Endometrium (tissue), 2 donors: ENCODE data around the gene ZNF8.
"Not testable (repeated sequence)": the region's sequence is repeated elsewhere in the genome, so short reads cannot be mapped to it uniquely, and the experiment has no call there.

ENCODE experiments used
- FAIRE-seq: peaks from 2 replicates; lab custom pipeline; 2012; peaks lifted over from hg19 to GRCh38; lab: Jason Lieb, UNC
- donor health status: control.
- donor health status: control.

Gene ZNF8

DNA sequence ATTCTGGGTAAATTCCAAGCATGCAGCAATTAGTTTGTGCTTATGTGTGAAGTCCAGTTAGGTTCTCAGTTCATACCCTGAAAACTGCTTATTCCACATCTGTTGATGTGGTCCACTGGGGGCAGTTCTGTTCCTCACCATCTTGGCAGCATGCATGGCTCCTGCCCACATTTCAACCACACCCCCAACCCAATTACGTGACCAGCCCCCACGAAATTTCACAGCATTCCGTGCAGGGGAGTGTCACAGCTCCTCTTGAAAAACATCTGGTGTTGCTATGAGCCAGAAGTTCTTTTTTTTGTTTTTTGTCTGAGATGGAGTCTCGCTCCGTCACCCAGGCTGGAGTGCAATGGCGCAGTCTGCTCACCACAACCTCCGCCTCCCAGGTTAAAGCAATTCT is 17.3 kb downstream of the ZNF8 start:
- FAIRE-seq = no peak

DNA sequence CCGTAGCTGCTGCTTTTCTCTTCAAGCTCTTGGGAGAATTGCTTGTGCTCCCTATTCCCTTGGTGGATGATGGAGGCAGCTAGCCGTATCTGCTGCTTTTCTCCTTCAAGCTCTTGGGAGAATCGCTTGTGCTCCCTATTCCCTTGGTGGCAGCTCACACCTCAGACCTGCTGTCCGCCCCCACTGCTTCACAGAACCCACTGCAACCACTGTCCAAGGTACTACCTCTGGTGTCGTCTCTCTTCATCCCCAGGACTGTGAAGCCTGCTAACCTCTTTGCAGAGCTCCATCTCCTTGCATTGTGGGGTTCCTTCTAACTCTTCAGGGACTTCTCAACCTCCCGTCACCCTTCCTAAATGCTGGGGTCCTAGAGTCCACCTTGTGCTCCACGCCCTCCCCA is 21.9 kb downstream of the ZNF8 start:
- FAIRE-seq = no peak

DNA sequence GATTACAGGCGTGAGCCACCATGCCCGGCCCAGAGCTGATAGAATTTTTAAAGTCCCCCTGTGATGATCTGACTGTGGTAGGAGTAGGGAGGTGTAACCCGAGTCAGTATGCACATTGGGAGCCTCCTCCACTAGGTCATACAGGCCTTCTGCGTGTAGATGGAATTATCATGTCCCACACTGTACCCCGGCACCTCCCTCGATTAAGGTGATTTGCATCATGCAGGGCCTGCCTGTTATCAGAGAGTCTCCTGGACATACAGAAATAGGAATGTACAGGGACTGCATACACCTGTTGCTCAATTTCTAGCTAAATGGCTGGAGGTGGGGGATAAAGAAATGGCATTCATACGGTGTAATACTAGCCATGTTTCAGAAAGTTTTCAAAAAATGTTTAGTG is 25.5 kb downstream of the ZNF8 start:
- FAIRE-seq = no peak

DNA sequence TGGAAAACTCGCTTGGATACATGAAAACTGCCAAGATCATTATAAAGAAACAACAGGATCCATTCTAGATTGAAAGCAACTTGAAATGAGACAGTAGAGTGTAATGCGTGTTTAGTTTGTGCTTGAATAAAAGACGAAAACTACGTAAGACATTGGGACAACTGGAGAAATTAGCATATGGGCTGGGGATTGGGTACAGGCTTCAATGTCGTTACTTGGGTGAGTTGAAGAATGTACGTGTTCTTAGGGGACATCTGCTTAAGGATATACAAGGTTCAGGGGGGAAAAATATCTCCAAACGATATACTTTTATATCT is 26.0 kb downstream of the ZNF8 start:
- FAIRE-seq = no peak

DNA sequence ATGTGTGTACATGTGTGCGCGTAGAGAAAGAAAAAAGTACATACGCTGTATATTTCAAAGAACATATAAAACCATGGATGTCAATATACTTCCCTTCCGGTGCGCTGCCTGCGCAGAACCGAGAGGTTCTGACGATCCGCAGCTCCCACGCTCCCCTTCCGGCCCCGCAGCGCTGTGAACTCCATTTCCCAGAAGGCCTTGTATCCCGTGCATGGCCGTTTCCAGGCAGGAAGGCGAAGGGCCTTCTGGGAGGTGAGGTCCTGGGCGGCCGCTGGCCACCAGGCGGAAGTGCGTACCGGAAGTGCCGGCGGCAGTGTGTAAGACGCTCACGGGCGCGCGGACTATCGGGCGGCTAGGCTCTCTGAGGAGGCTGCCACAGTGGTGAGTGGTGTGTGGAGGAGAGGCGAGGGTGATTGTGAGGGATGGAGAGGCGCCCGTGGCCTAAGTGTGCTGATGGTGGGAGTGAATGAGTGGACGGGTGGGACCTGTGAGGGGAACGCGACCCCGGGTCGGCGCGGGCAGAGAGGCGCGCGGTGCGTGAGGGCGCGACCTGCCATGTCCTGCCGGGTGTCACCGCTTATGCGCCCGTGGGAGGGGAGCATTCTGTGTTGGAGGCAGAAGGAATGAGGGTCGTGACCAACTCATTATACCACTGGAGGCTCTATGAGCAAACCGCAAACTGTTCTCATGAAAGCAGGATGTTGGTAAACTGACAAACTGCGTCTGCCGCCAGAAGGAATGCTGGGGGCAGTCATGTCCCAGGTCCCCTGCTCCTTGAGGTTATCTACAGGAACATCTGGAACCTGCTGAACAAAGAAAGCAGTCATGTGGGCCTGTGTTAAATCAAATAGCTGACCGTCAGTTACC is 26.5 kb downstream of the ZNF8 start, which contains the start of gene ERVK3-1:
ERVK3-1 (plus strand) TSS at position 313 of the 867 bp plus-strand sequence. CDS start 6,792 bp downstream, outside the sequence.
- peak; percentile 96 for FAIRE-seq

DNA sequence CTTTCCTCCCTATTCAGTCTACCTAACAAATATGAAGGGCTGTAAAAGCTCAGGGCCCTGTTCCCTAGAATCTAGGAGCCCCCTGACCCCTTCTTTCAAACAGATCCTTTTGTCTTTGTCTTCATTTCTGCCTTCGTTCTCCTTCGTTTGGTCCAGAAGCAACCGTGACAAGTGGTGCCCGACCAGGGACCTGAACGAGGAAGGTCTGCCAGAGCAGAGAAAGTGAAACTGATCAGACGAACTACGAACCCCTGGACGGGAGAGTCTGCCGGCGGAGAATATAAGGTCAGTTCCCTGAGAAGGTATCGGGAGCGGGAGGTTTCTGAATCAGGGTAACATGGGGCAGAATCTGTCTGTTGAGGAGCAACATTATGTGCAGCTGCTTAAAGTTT is 27.2 kb downstream of the ZNF8 start:
- no peak for FAIRE-seq

DNA sequence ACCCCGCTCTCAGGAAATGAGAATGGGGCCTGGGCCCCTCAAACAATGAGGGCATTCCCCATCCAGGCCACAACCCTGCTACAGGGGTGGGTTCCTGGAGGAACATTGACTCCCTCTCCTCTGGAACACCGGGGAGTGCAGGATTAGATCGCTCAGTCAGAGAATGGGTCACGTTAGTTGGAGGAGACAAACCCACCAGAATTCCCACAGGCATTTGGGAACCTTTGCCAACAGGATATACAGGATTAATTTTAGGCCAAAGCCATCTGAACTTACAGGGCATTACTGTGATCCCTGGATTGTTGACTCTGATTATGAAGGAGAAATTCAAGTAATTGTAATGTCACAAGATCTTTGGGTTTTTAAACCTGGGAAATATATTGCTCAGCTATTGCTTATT is 29.0 kb downstream of the ZNF8 start:
- FAIRE-seq = no peak

DNA sequence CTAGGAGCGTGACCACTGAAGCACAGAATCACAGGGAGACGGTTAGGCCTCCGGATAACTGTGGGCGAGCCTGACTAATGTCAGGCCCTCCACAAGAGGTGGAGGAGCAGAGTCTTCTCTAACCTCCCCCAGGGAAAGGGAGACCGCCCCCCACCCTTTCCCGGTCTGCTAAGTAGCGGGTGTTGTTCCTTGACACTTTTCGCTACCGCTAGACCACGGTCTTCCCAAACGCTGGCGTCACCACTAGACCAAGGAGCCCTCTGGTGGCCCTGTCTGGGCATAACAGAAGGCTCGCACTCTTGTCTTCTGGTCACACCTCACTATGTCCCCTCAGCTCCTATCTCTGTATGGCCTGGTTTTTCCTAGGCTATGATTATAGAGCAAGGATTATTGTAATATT is 31.9 kb downstream of the ZNF8 start:
- FAIRE-seq = not testable (repeated sequence)

DNA sequence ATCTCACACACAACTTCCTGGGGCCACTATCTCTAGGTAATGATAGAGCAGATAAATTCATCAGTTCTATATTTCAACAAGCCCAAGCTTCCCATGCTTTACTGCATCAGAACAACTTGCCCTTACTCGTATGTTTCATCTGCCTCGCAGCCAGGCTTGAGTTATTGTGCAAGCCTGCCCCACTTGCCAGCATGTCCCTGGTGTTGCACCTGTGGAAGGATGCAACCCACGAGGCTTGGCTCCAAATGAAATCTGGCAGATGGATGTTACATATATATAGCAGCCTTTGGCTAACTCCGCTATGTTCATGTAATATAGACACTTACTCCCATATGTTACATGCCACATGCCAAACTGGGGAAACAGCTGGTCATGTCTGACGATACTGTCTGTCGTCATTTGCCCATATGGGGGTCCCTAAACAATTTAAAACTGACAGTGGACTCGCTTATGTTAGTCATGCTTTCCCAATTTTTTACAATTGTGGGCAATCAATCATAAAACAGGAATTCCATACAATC is 32.6 kb downstream of the ZNF8 start:
- no peak for FAIRE-seq

DNA sequence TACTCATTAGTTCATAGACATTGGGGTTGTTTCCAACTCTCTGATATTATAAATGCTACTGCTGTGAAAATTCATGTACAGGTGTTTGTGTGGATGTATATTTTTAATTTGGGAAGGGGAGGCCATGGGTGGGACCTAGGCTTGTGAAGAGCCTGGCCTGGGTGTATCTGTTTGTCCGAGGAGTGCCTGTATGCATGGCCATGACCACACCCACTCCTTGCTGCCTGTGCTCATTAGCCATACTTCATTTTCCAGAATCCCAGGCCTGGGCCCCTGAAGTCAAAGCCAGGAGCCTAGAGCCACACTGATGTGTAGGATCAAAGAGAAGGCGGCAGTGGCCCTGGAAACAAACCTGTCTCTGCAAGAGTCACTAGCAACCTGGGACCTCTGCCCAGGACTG is 36.8 kb downstream of the ZNF8 start:
- FAIRE-seq = no peak

DNA sequence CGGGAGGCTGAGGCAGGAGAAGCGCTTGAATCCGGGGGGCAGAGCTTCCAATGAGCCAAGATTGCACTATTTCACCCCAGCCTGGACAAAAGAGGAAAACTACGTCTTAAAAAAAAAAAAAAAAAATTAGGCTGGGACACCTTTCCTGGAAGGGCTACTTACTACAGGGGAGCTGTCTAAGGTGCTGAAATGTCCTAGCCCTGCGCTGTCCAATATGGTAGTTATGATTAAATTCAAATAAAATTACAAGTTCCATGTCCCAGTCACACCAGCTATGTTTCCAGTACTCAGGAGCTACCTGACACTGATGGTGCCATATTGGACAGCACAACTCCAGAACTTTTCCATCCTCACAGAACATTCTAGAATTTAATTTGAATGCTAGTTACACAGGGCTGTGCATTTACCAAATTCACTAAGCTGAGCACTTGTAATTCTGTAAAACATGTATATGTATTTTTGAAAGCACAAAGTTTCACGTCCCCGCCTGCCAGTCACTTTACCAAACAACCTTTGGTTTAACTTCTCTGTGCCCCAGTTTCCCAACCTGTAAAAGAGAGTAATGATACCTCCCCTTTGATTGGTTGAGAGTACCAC is 38.8 kb downstream of the ZNF8 start:
- FAIRE-seq = no peak

DNA sequence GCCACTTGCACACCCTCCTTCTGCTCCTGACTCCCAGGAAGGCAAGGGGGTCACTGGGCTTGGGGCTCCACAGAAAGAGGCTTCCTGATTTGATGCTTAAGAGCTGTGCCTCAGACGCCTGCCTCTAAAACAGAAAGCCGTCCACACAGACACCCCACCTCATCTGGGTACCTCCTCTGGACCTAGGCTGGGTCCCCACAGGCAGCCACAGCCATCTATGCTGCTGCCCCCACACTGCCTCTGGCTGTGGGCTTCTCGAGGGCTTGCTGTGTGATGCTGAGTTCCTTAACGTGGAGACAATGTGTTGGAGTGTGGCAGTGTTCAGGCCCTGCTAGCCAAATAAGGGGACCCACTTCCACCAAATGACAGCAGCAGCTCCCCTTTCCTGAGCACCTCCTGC is 39.5 kb downstream of the ZNF8 start:
- FAIRE-seq = no peak

DNA sequence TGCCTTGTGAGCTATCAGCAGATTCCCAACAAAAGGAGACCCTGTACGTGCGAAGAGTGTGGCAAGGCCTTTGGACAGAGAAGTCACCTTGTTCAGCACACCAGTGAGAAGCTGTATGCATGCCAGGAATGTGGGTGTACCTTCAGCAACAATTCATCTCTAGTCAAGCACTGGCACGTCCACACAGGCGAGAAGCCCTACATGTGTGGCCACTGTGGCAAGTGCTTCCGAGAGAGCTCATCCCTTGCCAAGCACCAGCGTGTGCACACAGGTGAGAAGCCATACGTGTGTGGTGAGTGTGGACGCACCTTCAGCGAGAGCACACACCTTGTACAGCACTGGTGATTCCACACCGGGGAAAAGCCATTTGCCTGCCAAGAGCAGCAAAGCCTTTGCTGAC is 40.5 kb downstream of the ZNF8 start:
- FAIRE-seq = no peak

DNA sequence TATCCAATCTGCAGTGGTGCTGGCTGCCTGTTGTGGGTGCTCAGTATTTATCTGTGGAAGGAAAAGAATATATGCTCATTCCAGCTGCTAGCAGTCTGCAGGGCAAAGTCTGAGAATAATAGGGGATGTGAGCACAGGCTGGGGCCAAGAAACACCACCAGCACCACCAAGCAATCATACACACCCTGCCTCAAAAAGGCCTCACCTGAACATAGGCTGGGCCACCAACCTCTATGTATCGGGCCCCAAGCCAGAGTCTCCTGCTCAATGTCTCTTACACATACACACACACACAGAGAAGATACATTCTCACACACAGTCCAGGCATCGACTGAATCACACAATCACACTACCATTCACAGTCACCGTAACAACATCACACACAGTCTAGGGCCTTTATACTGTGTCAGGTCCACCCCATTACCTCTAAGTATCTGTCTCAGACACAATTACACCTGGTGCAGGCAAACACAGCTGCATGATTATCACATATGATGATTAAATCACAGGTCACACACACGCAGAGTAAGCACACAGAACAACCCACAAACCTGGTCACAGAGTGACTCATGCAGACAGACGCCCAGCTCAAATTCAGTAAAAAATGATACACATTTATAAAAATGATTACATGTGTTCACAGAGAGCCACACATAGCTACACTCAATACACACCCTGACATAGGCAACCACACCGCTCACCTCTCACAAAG is 46.7 kb downstream of the ZNF8 start:
- FAIRE-seq = no peak

DNA sequence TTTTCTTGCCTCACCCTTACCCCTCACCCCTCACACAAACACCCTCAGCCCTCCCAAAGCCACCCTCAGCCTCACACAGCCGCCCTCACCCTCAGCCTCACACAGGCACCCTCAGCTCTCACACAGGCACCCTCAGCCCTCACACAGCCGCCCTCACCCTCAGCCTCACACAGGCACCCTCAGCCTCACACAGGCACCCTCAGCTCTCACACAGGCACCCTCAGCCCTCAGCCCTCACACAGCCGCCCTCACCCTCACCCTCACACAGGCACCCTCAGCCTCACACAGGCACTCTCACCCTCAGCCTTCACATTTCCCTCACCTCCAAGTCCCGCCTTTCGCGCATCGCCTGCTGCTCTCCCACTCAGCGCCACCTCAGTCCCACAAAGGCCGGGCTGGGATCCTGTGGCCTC is 47.8 kb downstream of the ZNF8 start:
- no peak for FAIRE-seq

DNA sequence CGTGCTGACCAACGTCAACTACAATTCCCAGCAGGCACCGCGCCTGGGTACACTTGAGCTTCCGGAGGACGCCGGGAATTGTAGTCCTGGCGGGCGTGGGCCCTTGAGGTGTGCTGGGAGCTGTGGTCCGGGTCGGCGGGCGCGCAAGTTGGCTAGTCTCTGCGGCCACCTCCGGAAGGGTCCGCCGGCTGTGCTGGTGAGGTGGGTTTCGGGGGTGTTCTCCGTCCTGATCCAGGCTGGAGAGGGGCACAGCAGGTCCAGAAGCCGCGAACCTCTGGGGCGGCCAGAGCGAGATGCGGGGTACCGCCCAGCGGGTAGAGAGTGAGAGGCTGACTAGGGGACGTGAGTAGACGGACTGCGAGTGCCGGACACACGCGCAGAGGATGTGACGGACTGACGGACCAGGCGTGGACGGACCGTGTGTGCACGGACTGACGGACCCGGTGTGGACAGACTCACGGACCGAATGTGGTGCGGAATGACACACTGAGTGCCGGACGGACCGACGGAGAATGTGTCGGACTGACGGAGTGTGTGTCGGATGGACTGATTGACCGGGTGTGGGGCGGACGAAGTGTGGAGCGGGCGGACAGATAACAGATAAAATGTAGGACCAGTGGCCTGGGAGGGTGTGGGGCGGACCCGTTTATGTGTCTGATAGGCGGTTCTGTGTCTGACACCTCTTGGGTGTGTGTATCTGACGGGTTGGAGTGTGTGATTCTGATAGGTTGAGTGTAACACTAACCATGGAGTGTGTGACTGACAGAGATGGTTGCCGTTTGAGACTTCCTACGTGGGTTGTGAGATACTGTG is 48.4 kb downstream of the ZNF8 start, which contains the start of gene ZSCAN22:
ZSCAN22 (plus strand) TSS at position 81 of the 813 bp plus-strand sequence. CDS start 7,809 bp downstream, outside the sequence.
- FAIRE-seq = no peak

DNA sequence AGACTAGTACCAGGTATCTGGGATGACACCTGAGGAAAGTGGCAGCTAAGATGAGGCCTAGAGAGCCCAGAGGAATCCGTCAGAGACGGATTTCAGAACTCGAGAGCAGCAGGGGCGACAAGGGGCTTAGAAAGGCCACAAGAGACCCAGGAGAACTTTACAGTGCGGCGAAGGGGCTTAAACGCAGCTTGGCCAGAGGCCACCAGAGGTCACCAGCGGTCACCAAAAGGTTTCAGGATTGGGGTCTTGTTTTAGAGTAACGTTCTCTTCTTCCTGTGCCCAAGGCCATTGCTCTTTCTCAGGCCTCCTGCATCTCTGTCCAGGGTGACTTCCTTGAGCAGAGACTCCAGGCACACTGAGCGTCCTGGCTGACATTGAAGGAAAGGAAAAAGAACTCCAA is 50.2 kb downstream of the ZNF8 start:
- FAIRE-seq = no peak

DNA sequence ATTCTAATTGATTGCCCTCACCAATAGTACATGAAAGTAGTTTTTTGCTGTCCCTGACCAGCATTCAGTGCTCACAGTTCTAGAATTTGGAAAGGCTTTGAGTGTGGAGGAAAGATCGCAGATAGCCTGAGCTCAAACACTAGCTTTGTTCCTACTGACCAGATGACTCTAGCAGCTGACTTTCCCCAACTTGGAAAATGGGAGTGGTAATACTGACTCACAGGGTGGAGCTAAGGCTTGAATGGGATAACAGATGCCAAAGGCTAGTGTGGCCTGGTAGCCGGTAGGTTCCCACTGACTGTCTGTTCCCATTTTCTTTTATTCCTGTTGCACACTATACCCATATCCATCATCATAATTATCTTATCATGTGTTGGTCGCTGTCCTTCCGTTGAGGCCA is 51.7 kb downstream of the ZNF8 start:
- FAIRE-seq = no peak

DNA sequence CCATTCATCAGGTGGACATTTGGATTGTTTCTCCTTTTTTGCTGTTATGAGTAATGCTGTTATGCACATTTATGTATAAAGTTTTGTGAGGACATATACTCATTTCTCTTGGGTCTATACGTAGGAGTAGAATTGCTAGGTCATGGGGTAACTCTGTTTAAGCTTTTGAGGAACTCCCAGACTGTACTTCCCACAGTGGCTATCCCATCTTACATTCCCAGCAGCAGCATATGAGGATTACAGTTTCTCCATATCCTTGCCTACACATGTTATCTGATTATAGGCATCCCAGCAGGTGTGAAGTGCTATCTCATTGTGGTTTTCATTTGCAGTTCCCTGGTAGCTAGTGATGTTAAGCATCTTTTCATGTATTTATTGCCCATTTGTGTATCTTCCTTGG is 53.9 kb downstream of the ZNF8 start:
- no peak for FAIRE-seq

DNA sequence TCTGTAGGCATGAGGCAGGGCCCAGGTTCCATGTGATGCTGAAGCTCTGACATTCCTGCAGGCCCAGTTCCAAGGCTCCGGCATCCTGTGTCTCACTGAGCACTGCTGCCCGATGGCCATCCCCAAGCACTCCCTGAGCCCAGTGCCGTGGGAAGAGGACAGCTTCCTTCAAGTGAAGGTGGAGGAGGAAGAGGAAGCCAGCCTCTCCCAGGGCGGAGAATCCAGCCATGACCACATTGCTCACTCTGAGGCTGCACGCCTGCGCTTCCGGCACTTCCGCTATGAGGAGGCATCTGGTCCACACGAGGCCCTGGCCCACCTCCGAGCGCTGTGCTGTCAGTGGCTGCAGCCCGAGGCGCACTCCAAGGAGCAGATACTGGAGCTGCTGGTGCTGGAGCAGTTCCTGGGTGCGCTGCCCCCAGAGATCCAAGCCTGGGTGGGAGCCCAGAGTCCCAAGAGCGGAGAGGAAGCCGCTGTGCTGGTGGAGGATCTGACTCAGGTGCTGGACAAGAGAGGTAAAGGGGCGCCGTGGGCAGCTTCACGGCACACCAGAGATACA is 56.0 kb downstream of the ZNF8 start:
- no peak for FAIRE-seq

DNA sequence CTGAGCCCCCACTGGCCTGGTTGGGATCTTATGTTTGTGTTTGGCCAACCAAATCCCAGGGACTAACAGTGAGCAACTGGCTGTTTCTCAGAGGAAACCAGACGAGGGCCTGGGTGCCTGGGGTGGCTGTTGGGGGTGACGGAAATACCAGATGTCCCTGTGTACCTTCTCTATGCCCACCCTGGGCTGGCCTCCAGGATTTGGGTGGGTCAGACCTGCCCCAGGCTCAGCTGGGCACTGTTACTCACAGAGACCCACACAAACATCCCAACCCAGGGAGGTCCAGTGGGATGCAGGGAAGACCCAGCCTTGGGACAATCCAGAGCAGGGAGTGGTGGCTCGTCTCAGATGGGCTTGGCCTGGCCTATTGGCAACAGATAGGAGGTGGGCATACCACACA is 56.9 kb downstream of the ZNF8 start:
- FAIRE-seq = no peak

DNA sequence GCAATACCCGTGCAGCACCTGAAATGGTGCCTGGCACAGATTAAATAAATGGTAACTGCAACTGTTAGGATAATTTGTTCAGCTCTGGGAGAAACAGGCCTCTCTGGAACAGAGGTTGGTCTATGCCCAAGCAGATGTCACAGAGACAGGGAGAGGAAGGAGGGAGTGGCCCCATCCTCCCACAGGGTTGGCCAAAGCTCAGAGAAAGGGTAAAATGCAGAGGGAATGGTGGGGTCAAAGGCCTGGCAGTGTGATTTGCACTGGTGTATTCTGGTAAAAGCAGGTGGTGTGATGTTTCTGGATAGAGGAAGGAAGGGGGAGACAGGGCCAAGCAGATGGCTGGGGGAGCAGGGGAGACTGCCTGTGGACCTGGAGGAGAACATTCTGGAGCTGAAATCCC is 57.5 kb downstream of the ZNF8 start:
- no peak for FAIRE-seq
